ENCODE results near the gene MACROD2.

GRCh38 chr20:15656124-15656523, 1660.8 kb downstream of the MACROD2 start:
- TF ChIP-seq CTCF (IDR thresholded peaks at IDR 0.05; ENCODE audit: low read depth, low read length, missing input control) (no peak), SP1 (IDR thresholded peaks at IDR 0.05) (no peak), RXRA (IDR thresholded peaks at IDR 0.05) (no peak), REST (IDR thresholded peaks at IDR 0.05) (no peak), TAF1 (conservative IDR thresholded peaks at IDR 0.05) (no peak)

All from liver (tissue), 3 donors.